GM12875 (cell line): ENCODE data around the gene DNASE1L1.

Experiments used
- H3K4me3 ChIP-seq: one replicate; pipeline ENCODE4 v1.5.1; 2011; ENCODE audit warnings: low read depth, low read length, control low read depth
- CTCF ChIP-seq: IDR thresholded peaks from 2 replicates; pipeline ENCODE4 v1.5.1; 2011; ENCODE audit warnings: low read depth, mild to moderate bottlenecking, control low read depth, inconsistent platforms, low read length, moderate library complexity, borderline replicate concordance; ENCODE audit not compliant: insufficient read depth

Gene DNASE1L1

GRCh38 chrX:154403192-154403591 is 5.9 kb downstream of the DNASE1L1 start:
- H3K4me3 ChIP-seq: no peak overlapping the region
- no peak for TF ChIP-seq CTCF

- no peak overlapping the region for H3K4me3 ChIP-seq
- TF ChIP-seq CTCF: no peak
Observed at GRCh38 chrX:154402622-154403127, 6.4 kb downstream of the DNASE1L1 start.

GRCh38 chrX:154401918-154402621 is 7.0 kb downstream of the DNASE1L1 start:
- TF ChIP-seq CTCF: no peak
- no peak overlapping the region for H3K4me3 ChIP-seq

- no peak overlapping the region for H3K4me3 ChIP-seq
- no peak for TF ChIP-seq CTCF
Observed at GRCh38 chrX:154401045-154401799, 7.8 kb downstream of the DNASE1L1 start.

GRCh38 chrX:154400369-154400817 is 8.7 kb downstream of the DNASE1L1 start:
- peak overlapping the region; percentile 85 for H3K4me3 ChIP-seq

- H3K4me3 ChIP-seq: peak overlapping the region; percentile 85
- TF ChIP-seq CTCF: no peak
Observed at GRCh38 chrX:154399527-154400368, 9.3 kb downstream of the DNASE1L1 start.
